Right lung (tissue), 10 donors: ENCODE results near the gene SHISA9. TPM values are rescaled to one million over a fixed set of nuclear protein-coding genes. Genes with fewer than 3 reads are reported as not detected.
"Not testable (repeated sequence)": the region's sequence is repeated elsewhere in the genome, so short reads cannot be mapped to it uniquely, and the experiment has no call there.

ENCODE experiments used
- DNase-seq, 2 donors: peaks; one replicate each; pipeline ENCODE4 v3.0.0-alpha.2; 2013
- long read RNA-seq, 8 donors: transcript quantifications; one replicate each; lab custom pipeline, GENCODE V29; 2026
- polyA plus RNA-seq, 5 donors: library from polyadenylated mRNA; unstranded; fragments of 120-200 nt; gene quantifications; one replicate each; pipeline versions ENCODE4 v1.2.1 to v1.2.3, GENCODE V29; 2013; ENCODE audit warnings: inconsistent platforms in 1 of 5, low replicate concordance in 1 of 5; ENCODE audit not compliant: insufficient read length in 5 of 5, insufficient read depth in 1 of 5

The SHISA9 gene
- polyA plus RNA-seq = under 1 TPM; 0.04 to 0.09 (median 0.08) TPM
- long read RNA-seq, donor 1 = 0 reads
- long read RNA-seq, donor 2 = 0 reads
- long read RNA-seq, donor 3 = 0 reads
- long read RNA-seq, donor 4 = 0 reads
- long read RNA-seq, donor 5 = 0 reads
- long read RNA-seq, donor 6 = 0 reads
- long read RNA-seq, donor 7 = 0 reads
- long read RNA-seq, donor 8 = 0 reads

DNA sequence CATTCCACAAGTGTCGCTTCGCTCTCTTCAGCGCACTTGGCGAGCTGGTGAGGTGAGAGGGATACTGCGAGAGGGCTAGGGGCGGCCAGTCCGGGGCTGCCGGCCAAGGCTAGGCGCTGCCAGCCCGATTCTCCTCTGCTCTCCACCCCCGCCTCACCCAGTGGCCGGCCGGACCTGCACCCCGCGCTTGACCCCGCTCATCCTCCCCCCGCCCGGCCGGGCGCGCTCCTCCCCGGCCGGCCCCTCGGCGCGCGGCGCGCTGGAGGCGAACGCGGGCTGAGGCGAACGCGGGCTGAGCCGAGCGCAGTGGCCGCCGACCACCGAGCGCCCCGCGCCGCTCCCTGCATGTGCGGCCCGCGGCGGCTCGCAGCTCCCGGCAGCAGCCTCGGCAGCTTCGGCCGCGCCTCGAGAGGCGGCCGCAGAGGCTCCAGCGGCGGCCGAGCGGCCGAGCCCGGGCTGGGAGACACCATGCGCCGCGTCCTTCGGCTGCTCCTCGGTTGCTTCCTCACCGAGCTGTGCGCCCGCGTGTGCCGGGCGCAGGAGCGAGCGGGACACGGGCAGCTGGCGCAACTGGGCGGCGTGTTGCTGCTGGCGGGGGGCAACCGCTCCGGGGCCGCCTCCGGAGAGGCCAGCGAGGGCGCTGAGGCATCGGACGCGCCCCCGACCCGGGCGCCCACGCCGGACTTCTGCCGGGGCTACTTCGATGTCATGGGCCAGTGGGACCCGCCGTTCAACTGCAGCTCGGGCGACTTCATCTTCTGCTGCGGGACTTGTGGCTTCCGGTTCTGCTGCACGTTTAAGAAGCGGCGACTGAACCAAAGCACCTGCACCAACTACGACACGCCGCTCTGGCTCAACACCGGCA lies at the start of gene SHISA9:
SHISA9 (plus strand) TSS at position 2 of the 865 bp plus-strand sequence.
- no peak for DNase-seq

DNA sequence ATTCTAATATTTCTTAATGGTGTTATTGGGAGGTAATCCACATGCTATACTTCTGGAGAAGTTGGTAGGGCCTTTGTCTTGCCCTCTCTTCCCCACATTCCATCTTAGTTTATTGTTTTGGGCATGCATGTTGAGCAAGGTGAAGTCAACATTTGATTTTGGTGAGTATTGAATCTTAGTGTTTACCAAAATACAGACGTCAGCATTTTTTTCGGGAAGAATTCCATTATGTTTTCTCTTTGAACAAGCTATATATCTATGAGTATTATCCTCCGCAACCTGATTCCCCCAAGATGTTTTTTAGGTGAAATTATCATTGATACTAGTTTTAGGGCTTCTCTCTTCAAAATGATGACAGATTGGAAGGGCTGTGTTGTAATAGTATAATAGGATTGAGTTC lies 47.4 kb upstream of the SHISA9 start:
- DNase-seq = no peak

DNA sequence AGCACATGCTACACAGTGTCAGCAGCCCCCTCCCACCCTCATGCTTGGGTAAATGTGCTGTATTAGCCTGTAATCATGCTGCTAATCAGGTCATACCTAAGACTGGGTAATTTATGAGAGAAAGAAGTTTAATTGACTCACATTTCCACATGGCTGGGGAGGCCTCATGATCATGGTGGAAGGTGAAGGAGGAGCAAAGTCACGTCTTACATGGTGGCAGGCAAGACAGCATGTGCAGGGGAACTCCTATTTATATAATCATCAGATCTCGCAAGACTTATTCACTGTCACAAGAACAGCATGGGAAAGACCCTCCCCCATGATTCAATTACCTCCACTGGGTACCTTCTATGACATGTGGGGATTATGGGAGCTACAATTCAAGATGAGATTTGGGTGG lies 44.0 kb upstream of the SHISA9 start:
- DNase-seq = not testable (repeated sequence)

DNA sequence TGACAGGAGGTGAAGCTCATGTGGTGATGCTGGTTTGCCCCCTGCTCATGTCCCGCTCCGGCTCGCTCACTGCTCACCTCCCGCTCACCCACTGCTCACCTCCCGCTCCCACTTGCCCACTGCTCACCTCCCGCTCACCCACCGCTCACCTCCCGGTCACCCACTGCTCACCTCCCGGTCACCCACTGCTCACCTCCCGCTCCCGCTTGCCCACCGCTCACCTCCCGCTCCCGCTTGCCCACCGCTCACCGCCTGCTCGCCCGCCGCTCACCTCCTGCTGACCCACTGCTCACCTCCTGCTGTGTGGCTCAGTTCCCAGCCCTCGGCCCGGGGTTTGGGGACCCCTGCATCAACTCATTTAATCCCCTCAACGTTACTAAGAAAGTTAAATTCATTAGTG lies 39.1 kb upstream of the SHISA9 start:
- no peak for DNase-seq

DNA sequence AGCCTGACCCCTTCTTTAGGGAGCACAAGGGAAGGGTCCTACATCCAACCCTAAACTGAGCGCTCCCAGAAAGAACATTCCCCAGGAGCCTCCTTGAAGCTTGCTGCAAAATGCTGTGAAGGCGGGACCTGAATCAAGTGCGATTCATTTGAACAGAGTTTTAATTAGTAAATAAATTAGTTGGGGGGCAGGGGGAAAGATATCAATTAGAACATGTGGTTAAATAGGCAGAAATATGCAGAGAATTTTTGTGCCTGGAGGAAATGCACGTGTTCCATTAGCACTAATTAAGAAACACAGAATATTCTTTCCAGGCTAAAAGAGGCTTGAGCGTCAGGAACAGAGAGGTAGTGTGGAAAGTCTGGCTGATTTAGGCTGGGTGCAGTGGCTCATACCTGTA lies 38.5 kb upstream of the SHISA9 start:
- no peak for DNase-seq

DNA sequence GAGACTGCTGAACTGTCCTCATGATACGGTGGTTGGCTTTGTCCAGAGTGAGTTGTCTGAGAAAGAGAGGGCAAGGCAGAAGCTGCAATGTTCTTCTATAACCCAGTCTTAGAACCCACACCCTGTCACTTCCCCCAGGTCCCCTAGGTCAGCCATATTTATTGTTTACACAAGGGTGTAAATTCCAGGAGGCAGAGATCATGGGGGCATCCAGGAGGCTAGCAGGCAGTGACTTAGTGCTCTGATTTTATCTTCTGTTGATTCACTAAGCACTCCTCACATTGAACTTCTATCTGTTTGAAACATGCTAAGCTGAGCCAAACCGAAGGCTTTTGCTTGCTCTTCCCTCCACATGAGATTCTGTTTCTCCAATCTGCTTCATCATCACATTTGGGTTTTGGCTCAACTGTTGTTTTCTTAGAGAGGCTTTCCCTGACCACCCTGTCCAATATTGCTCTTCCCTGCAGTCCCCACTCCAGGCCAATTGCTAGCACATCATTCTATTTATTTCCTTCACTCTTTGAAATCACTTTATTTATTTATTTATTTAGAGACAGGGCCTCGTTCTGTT lies 34.3 kb upstream of the SHISA9 start:
- no peak for DNase-seq

DNA sequence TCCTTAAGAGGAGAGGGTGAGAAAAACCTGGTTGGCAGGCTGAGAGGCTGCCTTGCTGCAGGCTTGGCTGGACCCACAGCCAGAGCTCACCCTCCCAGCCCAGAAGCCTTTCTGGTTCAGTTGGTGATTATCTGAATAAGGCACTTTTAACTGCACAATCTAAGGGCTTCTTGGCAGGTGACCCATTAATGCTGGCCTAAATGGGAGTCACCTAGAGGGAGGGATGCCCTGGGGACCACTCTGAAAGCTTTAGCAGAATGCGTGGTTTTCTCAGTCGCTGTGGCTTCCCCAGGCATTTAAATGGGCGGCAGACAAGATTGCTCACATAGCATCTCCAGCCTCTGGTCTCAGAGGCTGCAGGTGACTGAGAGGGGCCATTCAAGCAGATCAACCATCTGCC lies 33.2 kb upstream of the SHISA9 start:
- DNase-seq = no peak

DNA sequence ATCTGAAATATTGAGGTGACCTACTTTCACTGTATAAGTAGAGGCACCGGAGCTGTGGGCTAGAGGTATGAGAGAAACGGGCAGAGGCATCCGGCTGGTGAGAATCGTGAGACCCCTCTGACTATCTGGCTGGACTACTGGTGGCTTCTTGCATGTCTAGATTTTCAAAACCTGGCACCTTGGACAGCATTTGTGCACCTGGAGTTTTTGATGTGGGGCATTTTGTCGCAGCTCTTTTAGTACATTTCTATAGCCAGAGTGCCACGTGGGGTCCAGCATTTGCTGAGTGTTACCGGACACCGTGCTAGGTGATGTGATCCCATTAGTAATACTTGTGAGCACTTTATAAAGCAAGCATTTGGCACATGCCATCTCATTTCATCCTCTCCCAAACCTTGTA lies 32.6 kb upstream of the SHISA9 start:
- DNase-seq = no peak

DNA sequence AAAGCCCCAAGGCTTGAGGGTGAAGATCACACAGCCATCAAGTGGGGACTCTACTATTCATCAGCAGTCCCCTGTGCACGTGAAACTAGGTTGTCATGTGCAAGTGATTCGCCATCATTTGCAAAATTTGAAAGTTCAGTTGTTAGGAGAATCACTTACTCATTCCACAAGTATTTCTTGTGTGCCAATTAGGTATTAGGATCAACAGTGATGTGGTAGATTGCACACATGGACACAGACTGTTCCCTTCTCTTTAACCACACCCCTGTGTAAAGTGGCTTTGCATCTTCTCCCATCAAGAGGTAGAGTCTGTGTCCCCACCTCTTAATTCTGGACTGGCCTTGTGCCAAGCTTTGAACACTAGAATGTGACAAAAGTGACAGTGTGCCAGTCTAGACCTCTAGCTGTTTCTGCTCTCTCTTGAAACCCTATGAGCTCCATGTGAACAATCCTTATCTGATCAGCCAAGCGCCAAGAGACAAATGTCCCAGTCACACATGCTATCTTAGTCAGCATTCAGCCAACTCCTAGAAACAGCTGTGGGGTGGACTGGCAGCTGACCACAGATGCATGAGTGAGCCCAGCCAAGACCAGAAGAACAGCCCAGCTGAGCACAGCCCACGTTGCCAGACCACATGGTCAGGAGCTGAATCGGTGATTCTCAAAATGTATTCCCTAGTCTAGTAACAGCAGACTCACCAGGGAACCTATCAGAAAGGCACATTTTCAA lies 31.5 kb upstream of the SHISA9 start:
- DNase-seq = no peak

DNA sequence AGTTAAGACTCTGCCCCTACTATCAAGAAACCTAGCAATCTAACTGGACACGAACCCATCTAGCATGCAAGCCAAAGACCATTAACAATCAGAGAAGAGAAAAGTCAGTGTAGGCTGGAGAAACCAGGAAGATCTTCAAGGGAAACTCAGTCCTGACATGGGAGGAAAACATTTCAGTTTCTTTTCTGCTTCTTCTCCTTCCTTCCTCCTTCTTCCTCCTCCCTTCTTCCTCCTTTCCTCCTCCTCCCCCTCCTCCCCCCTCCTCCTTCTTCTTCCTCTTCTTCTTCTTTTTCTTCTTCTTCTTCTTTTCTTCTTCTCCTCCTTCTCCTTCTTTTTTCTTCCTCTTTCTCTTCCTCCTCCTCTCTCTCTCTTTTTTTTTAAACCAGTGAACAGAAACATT lies 29.6 kb upstream of the SHISA9 start:
- no peak for DNase-seq

DNA sequence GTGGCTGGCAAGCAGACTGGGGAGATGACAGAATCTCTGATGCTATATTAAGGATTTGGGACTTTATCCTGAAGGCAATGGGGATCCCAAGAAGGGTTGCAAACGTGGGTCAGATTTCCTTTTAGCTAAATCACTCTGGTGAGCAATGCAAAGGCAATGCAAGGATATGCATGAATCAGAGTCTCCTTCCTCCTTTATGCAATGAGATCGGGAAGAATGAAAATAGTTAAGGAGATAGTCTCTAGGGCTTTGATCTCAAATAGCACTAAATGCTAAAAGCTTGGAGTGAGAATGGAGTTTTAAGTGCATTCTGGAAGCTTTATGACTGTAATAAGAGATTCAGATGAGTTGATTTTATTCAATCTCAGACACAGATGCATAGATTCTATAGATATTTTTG lies 27.2 kb upstream of the SHISA9 start:
- no peak for DNase-seq

DNA sequence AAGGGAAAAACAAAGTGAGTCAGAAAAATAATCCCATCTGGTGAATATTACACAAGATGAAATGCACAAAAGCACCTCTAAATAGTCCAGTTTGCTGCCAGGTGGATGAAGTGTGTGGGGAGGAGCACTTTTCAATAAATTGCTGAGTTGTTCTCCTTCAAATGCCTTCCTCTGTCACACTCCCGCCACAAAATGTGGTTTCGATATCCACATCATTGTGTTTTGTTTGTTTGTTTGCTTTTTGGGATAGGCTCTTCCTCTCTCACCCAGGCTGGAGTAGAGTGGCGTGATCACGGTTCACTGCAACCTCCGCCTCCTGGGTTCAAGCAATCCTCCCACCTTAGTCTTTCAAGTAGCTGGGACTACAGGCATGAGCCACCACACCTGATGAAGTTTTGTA lies 24.6 kb upstream of the SHISA9 start:
- no peak for DNase-seq

DNA sequence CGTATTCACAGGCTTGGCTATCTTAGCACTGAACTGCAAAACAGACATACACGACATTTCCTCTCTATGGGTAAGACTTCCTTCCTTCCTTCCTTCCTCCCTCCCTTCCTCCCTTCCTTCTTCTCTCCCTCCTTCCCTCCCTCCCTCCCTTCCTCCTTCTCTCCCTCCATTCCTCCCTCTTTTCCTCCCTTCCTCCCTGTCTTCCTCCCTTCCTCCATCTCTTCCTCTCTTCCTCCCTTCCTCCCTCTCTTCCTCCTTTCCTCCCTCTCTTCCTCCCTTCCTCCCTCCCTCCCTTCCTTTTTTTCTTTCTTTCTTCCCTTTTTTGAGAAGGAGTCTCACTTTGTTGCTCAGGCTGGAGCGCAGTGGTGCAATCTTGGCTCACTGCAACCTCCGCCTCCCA lies 22.4 kb upstream of the SHISA9 start:
- DNase-seq = no peak

DNA sequence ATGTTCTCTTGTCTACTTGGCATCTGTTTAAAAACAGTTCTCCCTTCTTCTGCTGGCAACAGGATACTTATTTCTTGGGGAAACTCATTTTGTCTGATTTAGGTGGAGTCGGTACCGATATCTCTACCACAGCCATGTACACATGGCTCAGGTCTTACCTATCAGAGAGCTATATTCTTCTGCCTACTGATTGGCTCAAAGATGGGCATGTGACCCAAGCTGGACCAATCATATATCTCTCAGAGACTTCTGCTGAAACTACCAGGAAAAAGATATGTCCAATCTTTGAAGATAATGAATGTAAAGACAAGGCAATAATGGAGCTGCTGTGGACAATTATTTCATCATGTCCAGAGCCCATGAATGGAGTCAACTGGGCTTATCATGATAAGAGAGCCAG lies 21.6 kb upstream of the SHISA9 start:
- no peak for DNase-seq

DNA sequence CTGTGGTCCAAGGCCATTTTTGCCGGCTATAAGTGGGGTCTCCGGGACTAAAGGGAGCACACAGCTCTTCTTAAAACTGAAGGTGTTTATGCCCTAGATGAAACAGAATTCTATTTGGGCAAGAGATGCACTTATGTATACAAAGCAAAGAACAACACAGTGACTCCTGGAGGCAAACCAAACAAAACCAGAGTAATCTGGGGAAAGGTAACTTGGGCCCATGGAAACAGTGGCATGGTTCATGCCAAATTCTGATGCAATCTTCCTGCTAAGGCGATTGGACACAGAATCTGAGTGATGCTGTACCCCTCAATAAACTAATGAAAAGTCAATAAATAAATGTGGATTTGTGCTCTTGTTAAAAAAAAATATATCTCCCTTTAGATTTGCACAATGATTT lies 20.2 kb upstream of the SHISA9 start:
- DNase-seq = no peak

DNA sequence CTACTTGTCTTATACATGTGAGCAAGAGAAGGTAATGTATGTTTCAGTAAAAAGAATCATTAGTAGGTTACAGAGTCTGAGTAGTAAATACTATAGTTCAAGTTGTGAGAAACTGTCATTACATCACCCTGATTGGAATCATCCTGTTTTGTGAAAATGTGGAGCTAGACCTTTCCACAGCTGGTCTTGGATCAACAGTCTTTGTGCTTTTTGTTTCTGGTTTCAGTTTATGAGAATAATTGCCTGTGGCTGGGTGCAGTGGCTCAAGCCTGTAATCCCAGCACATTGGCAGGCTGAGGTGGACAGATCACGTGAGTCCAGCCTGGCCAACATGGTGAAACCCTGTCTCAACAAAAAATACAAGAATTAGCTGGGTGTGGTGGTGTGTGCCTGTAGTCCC lies 19.7 kb upstream of the SHISA9 start:
- no peak for DNase-seq

DNA sequence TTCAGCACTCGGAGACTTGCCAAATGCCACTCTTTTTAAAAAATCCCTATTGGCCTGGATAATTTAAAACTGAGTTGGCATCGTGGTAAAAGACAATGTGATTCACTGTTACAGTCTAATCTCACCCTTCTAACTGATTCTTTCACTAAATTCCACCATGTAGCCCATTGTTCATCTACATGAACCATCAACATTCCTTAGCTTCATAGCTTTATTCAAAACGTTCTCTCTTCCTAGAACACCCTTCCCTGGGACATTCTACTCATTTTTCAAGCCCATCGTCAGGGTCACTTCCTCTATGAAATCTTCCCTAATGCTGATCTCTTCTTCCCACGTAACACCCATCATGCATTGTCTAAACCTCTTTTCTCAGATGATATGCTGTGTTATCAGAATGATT lies 15.7 kb upstream of the SHISA9 start:
- DNase-seq = no peak

DNA sequence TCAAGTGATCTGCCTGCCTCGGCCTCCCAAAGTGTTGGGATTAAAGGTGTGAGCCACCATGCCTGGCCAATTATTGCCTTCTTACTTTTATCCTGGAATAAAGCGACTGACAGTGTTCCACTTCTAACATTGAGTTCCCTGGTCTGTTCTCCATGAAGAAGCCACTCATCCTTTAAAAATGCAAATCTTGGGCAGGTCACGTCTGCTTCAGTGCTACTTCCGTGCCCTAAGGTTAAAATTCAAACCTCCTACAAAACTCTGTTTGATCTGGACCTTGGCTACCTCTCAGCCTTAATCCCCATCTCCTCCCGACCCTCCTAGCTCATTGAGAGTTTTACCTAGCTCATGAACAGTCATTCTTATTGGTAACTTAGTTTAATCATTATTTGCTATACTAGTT lies 9.6 kb upstream of the SHISA9 start:
- no peak for DNase-seq

DNA sequence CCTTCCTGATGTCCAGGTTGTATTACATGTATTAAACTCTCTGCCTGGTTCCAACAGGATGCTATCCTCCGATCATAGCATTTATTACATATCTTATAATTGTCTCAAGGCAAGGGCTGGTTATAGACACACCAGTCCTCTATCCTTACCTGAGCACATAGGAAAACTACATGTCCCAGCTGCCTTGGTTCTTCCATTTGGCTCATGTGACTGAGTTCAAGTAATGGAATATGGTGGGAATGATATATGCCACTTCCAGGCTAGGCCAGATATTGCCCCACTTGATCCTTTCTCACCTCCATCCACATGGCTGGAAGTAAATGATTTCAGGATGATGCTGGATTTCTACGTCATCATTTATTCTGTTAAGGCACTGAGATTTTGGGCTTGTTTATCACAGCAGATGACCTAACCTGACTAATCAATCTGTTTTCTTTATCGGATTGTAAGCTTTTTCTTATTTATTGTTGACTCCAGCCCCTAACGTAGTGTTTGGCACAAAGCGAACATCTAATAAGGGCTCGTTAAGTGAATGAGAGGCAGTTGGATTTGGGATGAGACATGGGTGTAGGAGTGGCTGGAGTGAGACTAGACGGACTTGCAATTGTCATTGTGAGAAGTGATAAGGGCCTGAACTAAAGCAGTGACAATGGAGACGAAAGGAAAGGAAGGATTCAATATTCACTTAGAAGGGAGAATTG lies 8.2 kb upstream of the SHISA9 start:
- no peak for DNase-seq

DNA sequence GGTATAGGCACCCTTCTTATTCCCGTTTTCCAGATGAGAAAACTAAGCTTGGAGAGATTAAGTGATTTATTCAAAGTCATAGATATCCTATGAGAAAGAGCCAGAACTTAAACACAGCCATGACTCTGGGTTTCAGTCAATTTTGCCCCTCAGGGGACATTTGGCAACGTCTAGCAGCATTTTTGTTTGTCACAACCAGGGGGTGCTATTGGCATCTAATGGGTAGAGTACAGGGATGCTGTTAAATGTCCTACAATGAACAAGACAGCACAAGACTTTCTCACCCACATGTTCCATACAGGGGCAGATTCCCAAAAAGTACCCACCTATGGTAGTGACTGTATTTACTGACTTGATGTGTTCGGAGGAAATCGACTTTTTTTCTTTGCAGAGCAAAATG lies 4.8 kb upstream of the SHISA9 start:
- DNase-seq = no peak

DNA sequence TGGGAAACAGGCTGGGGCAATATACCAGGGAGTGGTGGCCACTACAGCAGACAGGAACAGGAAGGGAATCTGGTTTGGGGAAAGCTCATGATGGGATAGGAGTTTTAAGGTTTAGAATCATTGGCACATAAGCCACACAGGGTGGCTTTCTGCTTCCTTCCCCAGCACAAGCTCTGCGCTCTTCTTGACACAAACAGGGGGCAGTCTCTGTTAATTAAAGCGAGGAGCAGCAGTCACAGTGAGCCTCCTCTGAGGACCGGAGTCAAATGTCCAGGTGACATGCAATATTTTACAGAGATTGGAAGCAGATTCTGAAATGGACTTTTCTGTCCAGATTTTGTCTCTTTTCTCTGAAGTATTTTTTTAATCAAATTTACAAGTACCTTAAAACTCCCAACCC lies 2.8 kb upstream of the SHISA9 start:
- DNase-seq = no peak
